OCI-LY7 (cell line): Measurements from ENCODE around the gene BLCAP. TPM values are rescaled to one million over a fixed set of nuclear protein-coding genes. Genes with fewer than 3 reads are reported as not detected.

Experiments
- BruUV-seq: library from RNA; stranded (reverse); fragments of 400-500 nt; replicated peaks from 2 replicates; lab custom pipeline; 2021; lab: Mats Ljungman, UMichigan
- CTCF ChIA-PET: fragments of 300-600 bp; sonication (Branson Sonifier 250); formaldehyde crosslinking; loops from one replicate; lab custom pipeline; 2022; ENCODE audit warnings: antibody characterized with exemption; ENCODE audit not compliant: unreplicated experiment; lab: Charles Lee
- POLR2A ChIA-PET: fragments of 300-600 bp; sonication (Branson Sonifier 250); formaldehyde crosslinking; loops from one replicate; lab custom pipeline; 2022; ENCODE audit warnings: antibody characterized with exemption; lab: Charles Lee
- DNase-seq: peaks from one replicate; pipeline ENCODE4 v3.0.0-alpha.2; 2015; ENCODE audit warnings: low spot score
- H2AFZ ChIP-seq: fragments of 200-600 bp; sonication (generic), shearing (Covaris generic); 2 replicates; pipeline ENCODE4 v1.6.1; 2014; ENCODE audit warnings: mild to moderate bottlenecking, antibody characterized with exemption, low read length, moderate library complexity
- H3K27ac ChIP-seq: fragments of 200-600 bp; sonication (generic); 2 replicates; pipeline ENCODE4 v1.5.1; 2014; ENCODE audit warnings: mixed run types, low read depth, mild to moderate bottlenecking, moderate library complexity, low read length, inconsistent platforms; ENCODE audit not compliant: poor library complexity, severe bottlenecking
- H3K36me3 ChIP-seq: fragments of 200-600 bp; sonication (generic); 2 replicates; pipeline ENCODE4 v1.6.1; 2014; ENCODE audit warnings: mild to moderate bottlenecking, antibody characterized with exemption, low read length, moderate library complexity, mixed read lengths; ENCODE audit not compliant: insufficient read depth
- H3K4me1 ChIP-seq: fragments of 200-600 bp; sonication (generic); 2 replicates; pipeline ENCODE4 v1.5.1; 2014; ENCODE audit warnings: mild to moderate bottlenecking, low read length; ENCODE audit not compliant: insufficient read depth, poor library complexity, severe bottlenecking
- H3K4me2 ChIP-seq: fragments of 200-600 bp; sonication (generic); 2 replicates; pipeline ENCODE4 v1.6.1; 2014; ENCODE audit warnings: mild to moderate bottlenecking, low read length
- H3K4me3 ChIP-seq: fragments of 200-600 bp; sonication (generic); 2 replicates; pipeline ENCODE4 v1.5.1; 2014; ENCODE audit warnings: mild to moderate bottlenecking, low read depth, low read length; ENCODE audit not compliant: poor library complexity, severe bottlenecking
- H3K79me2 ChIP-seq: fragments of 200-600 bp; sonication (generic); 2 replicates; pipeline ENCODE4 v1.6.1; 2016; ENCODE audit warnings: low read depth, mild to moderate bottlenecking, low read length, moderate library complexity, mixed read lengths; ENCODE audit not compliant: insufficient read depth
- H3K9me2 ChIP-seq: fragments of 200-600 bp; sonication (generic); 2 replicates; pipeline ENCODE4 v1.6.1; 2016; ENCODE audit warnings: mild to moderate bottlenecking, low read length, mixed read lengths; ENCODE audit not compliant: insufficient read depth
- H3K9me3 ChIP-seq: fragments of 200-600 bp; sonication (generic); 2 replicates; pipeline ENCODE4 v1.6.1; 2014; ENCODE audit warnings: mild to moderate bottlenecking, mixed run types, low read length, mixed read lengths
- H4K20me1 ChIP-seq: fragments of 200-600 bp; sonication (generic); 2 replicates; pipeline ENCODE4 v1.6.1; 2014; ENCODE audit warnings: mild to moderate bottlenecking, antibody characterized with exemption, low read length, moderate library complexity, mixed read lengths; ENCODE audit not compliant: insufficient read depth
- EZH2phosphoT487 ChIP-seq: fragments of 200-600 bp; sonication (generic); IDR thresholded peaks from 2 replicates; pipeline ENCODE4 v1.6.1; 2018; ENCODE audit warnings: low read depth, borderline replicate concordance, mild to moderate bottlenecking, mixed run types, antibody characterized with exemption, low read length, moderate library complexity, mixed read lengths
- intact Hi-C: fragments of 100-400 bp; cut with micrococcal nuclease; formaldehyde crosslinking; loops from one replicate; pipeline ENCODE4 v1.10.0; 2022; ENCODE audit not compliant: unreplicated experiment
- total RNA-seq, 2 experiments: library from RNA; depleted of rRNA in 1 of 2; stranded (reverse); fragments of >200 nt in 1 of 2; shearing (Covaris generic) in 1 of 2; gene quantifications; 2 replicates each; pipeline ENCODE4 v1.2.3, GENCODE V29; 2014 to 2022
- TF ChIP-seq, protein P1 (sequence below): fragments of 200-600 bp; sonication (generic); conservative IDR thresholded peaks from 2 replicates; pipeline ENCODE4 v1.5.1; 2014; ENCODE audit warnings: mild to moderate bottlenecking, antibody characterized with exemption, low read length, moderate library complexity, mixed read lengths

The BLCAP gene
- total RNA-seq, 2 experiments from 2014 or later: 32.3 to 55.1 TPM

GRCh38 chr20:37515876-37516275 is 11.8 kb downstream of the BLCAP start:
- Histone ChIP-seq H3K4me2 (no peak overlapping the region), H3K36me3 (peaks cover 48% of the 10 kb centered on the region), H3K79me2 (0 out of 2 replicates have a peak, but pooled peaks cover 4% of the 10 kb centered on the region), H3K4me1 (no peaks in the 10 kb centered on the region), H4K20me1 (0 out of 2 replicates have a peak, but pooled peaks cover 6% of the 10 kb centered on the region), H3K27ac (no peak overlapping the region), H2AFZ (no peak overlapping the region), H3K9me3 (no peaks in the 10 kb centered on the region), H3K9me2 (no peaks in the 10 kb centered on the region), H3K4me3 (no peak overlapping the region)
- ChIA-PET CTCF (no interaction called here), POLR2A (no interaction called here)
- BruUV-seq: no TSS peak
- TF ChIP-seq, protein P1, sequence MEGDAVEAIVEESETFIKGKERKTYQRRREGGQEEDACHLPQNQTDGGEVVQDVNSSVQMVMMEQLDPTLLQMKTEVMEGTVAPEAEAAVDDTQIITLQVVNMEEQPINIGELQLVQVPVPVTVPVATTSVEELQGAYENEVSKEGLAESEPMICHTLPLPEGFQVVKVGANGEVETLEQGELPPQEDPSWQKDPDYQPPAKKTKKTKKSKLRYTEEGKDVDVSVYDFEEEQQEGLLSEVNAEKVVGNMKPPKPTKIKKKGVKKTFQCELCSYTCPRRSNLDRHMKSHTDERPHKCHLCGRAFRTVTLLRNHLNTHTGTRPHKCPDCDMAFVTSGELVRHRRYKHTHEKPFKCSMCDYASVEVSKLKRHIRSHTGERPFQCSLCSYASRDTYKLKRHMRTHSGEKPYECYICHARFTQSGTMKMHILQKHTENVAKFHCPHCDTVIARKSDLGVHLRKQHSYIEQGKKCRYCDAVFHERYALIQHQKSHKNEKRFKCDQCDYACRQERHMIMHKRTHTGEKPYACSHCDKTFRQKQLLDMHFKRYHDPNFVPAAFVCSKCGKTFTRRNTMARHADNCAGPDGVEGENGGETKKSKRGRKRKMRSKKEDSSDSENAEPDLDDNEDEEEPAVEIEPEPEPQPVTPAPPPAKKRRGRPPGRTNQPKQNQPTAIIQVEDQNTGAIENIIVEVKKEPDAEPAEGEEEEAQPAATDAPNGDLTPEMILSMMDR: no peak
- DNase-seq: no peak
- intact Hi-C loops: no loop called here

- TF ChIP-seq, protein P1: no peak
- TF ChIP-seq EZH2phosphoT487: no peak
- H3K9me2 ChIP-seq: no peaks in the 10 kb centered on the region
- POLR2A ChIA-PET: no interaction called here
- no peak overlapping the region for H3K4me3 ChIP-seq
- no peak overlapping the region for H3K4me2 ChIP-seq
- H2AFZ ChIP-seq: no peak overlapping the region
- no peaks in the 10 kb centered on the region for H3K9me3 ChIP-seq
- H3K4me1 ChIP-seq: no peaks in the 10 kb centered on the region
- intact Hi-C loops: no loop called here
- no peaks in the 10 kb centered on the region for H3K79me2 ChIP-seq
- BruUV-seq: no TSS peak
- H3K27ac ChIP-seq: no peak overlapping the region
- CTCF ChIA-PET: interaction anchor here (0.5 kb wide), 1 partner anchor 177 kb away, joined by 5 read pairs; no protein-coding TSS in a partner anchor
- no peak for DNase-seq
- peaks cover 46% of the 10 kb centered on the region for H3K36me3 ChIP-seq
- 0 out of 2 replicates have a peak, but pooled peaks cover 6% of the 10 kb centered on the region for H4K20me1 ChIP-seq
Measured at GRCh38 chr20:37513779-37514359, 13.8 kb downstream of the BLCAP start.

- DNase-seq: no peak
- Histone ChIP-seq H3K27ac (no peak overlapping the region), H2AFZ (no peak overlapping the region), H3K4me3 (no peak overlapping the region), H3K4me2 (no peak overlapping the region), H3K9me2 (no peaks in the 10 kb centered on the region), H3K9me3 (no peaks in the 10 kb centered on the region), H3K36me3 (peaks cover 33% of the 10 kb centered on the region), H3K79me2 (no peaks in the 10 kb centered on the region), H3K4me1 (peaks cover 21% of the 10 kb centered on the region), H4K20me1 (no peaks in the 10 kb centered on the region)
- TF ChIP-seq, protein P1: no peak
- no peak for TF ChIP-seq EZH2phosphoT487
- CTCF ChIA-PET: no interaction called here
- POLR2A ChIA-PET: no interaction called here
- intact Hi-C loops: no loop called here
- BruUV-seq: no TSS peak
Measured at GRCh38 chr20:37511610-37512275, 15.9 kb downstream of the BLCAP start.
